ES-I3 (cell line): ENCODE measurements around the gene IFI27L2.

Experiments
- H3K36me3 ChIP-seq: 2 replicates; pipeline ENCODE4 v1.6.1; 2013; ENCODE audit warnings: mild to moderate bottlenecking, low read length, control low read depth, moderate library complexity; ENCODE audit not compliant: insufficient read depth
- H3K4me1 ChIP-seq: 2 replicates; pipeline ENCODE4 v1.6.1; 2013; ENCODE audit warnings: mild to moderate bottlenecking, control low read depth, low read length; ENCODE audit not compliant: insufficient read depth
- H3K9ac ChIP-seq: 2 replicates; pipeline ENCODE4 v1.6.1; 2013; ENCODE audit warnings: low read depth, mild to moderate bottlenecking, low read length, moderate library complexity
- H3K9me3 ChIP-seq: 2 replicates; pipeline ENCODE4 v1.6.1; 2013; ENCODE audit warnings: mild to moderate bottlenecking, low read length, moderate library complexity; ENCODE audit not compliant: control insufficient read depth, insufficient read depth

IFI27L2 gene

DNA sequence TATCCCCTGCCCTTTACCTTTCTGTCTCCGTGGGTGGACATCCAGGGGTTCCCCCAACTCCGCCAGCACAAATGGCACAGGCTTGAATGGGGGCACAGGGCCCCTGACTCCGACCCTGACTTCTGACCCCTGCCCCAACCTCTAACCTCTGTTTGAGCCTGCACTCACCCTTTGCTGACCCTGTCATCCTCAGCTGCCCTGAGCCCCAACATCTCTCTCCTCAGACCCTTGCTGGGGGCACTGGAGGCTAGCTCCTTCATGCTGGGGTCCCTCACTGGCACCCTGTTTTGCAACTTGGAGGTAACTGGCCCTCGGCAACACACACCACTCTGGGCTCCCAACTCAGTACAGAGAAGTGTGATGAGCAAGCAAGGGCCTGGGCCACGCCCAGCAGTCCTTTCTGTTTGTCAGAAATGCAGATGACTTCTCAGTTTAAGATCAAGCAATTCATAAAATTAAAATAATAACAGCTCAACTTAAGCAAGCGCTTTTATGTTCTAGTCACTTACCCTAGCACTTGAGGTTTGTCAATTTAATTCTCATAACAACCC, 16.8 kb downstream of the IFI27L2 start:
- no peaks in the 10 kb centered on the region for H3K9me3 ChIP-seq
- peaks cover 13% of the 10 kb centered on the region; the same call in 1 of the 2 replicates for H3K4me1 ChIP-seq
- H3K9ac ChIP-seq, result no peak overlapping the region
- no peaks in the 10 kb centered on the region for H3K36me3 ChIP-seq

DNA sequence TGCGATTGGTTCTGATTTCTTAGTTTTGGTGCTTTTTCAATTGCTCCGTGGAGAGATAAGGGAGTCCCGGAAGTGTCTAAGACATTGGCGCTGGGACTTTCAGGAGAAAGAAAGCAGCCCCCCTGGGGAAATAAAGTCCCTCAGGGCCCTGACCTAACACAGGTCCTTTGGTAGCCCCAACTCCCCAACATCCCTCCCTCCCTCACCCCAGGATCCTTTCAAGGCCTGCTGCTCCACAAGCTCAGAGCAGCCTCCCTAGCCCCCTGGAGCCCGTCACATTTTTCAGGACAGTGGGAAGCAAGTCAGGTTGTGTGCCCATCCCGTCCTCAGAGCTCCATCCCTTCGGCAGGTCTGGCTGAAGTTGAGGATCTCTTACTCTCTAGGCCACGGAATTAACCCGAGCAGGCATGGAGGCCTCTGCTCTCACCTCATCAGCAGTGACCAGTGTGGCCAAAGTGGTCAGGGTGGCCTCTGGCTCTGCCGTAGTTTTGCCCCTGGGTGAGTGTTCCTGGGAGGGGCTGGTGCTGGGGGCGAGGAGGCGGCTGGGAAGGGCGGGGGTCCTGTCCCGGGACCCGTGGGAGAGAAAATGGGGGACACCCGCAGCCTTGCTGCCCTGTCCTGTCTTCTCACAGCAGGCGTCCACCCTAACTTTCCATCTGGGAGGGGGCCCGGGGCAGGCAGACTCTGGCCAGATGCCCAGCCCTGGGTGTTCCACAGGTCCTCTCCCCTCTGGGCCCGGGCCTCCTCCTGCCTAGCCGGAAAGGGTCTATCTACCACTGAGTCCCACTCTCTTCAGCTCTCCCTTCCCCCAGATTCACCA, 17.9 kb downstream of the IFI27L2 start:
- Histone ChIP-seq H3K36me3 (no peaks in the 10 kb centered on the region), H3K9ac (no peak overlapping the region), H3K9me3 (no peaks in the 10 kb centered on the region), H3K4me1 (peaks cover 13% of the 10 kb centered on the region; the same call in 1 of the 2 replicates)

DNA sequence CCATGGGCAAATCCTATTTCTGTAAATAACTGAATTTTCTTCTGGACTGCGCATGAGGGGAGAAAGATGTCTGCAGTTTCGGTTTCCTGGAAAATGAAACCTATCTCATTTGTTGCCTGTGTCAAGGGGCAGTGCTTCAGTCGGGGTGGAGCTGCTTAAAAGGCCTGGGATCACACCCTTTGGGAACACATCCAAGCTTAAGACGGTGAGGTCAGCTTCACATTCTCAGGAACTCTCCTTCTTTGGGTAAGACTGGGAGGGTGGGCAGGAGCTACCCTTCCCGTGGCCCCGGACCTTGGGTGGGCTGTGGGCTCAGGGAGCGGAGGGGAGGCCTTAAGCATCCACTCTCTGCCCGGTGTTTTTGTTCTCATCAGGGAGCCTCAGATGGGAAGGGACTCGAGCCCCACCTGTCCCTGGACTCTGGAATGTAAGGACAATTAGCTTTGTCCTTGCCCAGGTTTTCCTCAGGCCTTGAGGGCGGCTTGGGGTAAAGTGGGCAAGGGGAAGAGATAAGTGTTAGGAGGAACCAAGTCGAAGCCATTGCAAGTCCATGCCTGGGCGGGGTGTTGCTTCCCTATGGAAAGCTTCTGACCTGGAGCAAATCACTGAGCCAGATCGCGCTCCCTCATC, 18.7 kb downstream of the IFI27L2 start, which contains the start of gene IFI27:
TSS of gene IFI27 (plus strand) at position 185 of the 630 bp plus-strand sequence.
- Histone ChIP-seq H3K4me1 (peaks cover 13% of the 10 kb centered on the region; the same call in 1 of the 2 replicates), H3K36me3 (no peaks in the 10 kb centered on the region), H3K9ac (no peak within 1 kb of the TSS), H3K9me3 (no peaks in the 10 kb centered on the region)

- H3K4me1 ChIP-seq, result peaks cover 13% of the 10 kb centered on the region; the same call in 1 of the 2 replicates
- no peaks in the 10 kb centered on the region for H3K9me3 ChIP-seq
- no peak overlapping the region for H3K9ac ChIP-seq
These were observed 19.5 kb downstream of the IFI27L2 start for GRCh38 chr14:94109915-94110250.

DNA sequence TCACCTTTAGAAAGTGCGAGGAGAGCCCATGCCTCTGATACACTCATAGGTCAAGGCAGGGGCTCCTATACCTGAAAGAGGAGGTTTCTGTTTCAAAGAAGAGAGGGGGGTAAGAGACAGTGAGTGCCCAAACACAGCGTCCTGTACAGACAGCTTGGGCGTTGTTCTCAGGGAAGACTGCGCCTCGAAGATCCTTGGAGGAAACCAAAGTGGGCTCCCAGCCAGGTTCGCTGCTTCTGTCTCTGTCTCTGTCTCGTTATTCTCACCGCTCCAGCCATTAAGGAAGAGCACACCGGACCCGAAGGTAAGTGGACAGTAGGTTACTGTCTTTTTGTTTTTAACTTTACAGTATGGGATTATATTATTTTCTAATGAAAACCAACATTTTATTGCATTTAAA, 24.7 kb downstream of the IFI27L2 start:
- Histone ChIP-seq H3K36me3 (0 out of 2 replicates have a peak, but pooled peaks cover 3% of the 10 kb centered on the region), H3K4me1 (peaks cover 5% of the 10 kb centered on the region; the same call in 1 of the 2 replicates), H3K9ac (no peak overlapping the region), H3K9me3 (no peaks in the 10 kb centered on the region)

More at GRCh38 chr14:94109915-94110250, 19.5 kb downstream of the IFI27L2 start:
- no peaks in the 10 kb centered on the region for H3K36me3 ChIP-seq

DNA sequence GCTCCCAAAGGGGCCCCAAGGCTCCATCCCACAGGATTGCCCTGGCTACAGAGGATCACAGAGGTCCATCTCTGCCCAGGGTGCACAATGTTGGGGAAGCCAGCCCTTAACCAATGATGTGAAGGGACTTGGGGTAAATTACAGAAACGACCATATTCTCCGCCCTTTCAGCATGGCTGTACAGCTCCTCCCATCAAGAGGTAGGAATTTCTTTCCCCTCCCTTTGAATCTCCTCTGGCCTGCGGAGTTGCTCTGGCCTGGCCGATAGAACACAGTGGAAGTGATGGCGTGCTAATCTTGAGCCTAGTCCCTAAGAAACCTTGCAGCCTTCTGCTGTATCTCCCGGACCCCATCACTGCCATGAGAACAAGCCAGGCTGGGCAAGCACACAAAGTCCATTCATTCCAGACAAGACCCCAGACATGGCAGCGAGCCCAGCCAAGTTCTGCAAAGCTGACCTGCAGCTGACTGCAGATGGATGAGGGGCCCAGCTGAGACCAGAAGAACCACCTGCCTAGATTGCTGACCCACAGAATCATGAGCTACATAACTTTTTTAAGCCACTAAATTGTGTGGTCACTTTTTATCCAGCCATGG, 25.8 kb downstream of the IFI27L2 start:
- no peaks in the 10 kb centered on the region for H3K9me3 ChIP-seq
- 0 out of 2 replicates have a peak, but pooled peaks cover 3% of the 10 kb centered on the region for H3K36me3 ChIP-seq
- no peaks in the 10 kb centered on the region for H3K4me1 ChIP-seq
- H3K9ac ChIP-seq, result no peak overlapping the region

DNA sequence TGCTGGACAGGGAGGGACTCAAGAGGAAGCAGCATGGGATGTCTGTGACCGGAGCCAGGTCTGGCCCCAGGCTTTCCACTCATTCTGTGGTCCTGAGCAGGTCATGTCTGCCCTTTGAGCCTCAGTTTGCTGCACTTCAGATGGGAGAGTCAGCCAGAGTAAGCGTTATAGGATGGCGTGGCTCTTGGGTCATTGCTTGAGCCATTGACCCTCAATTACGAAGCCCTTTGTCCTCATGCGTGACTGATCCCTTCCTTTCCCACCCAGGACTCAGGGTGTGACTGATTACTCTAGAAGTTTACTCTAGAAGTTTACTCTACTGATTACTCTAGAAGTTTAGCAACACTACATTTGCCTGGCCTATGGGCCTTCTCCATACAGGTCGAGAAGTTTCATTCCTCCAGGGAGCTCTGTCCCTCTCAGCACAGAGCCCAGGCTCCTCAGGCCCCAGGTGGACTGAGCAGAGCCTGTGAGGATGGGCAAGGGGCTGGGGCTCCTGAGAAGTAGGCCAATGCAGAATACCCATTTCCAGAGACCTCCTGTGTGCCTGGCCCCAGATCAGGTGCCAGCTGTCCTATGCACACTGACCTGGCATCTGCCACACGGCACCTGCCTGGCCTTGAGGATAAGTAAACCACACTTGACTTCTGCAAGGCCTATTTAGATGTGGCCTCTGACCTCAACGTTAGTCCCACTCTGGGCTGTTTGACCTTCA, 26.5 kb downstream of the IFI27L2 start:
- no peak overlapping the region for H3K9ac ChIP-seq
- no peaks in the 10 kb centered on the region for H3K9me3 ChIP-seq
- H3K4me1 ChIP-seq, result no peaks in the 10 kb centered on the region
- 0 out of 2 replicates have a peak, but pooled peaks cover 3% of the 10 kb centered on the region for H3K36me3 ChIP-seq

GRCh38 chr14:94101748-94102147, 27.7 kb downstream of the IFI27L2 start:
- no peaks in the 10 kb centered on the region for H3K9me3 ChIP-seq
- no peak overlapping the region for H3K9ac ChIP-seq
- no peaks in the 10 kb centered on the region for H3K4me1 ChIP-seq
- H3K36me3 ChIP-seq, result 0 out of 2 replicates have a peak, but pooled peaks cover 3% of the 10 kb centered on the region

- Histone ChIP-seq H3K9ac (no peak overlapping the region), H3K4me1 (no peaks in the 10 kb centered on the region), H3K36me3 (0 out of 2 replicates have a peak, but pooled peaks cover 3% of the 10 kb centered on the region), H3K9me3 (no peaks in the 10 kb centered on the region)
These were observed 28.6 kb downstream of the IFI27L2 start for GRCh38 chr14:94100847-94101246.

DNA sequence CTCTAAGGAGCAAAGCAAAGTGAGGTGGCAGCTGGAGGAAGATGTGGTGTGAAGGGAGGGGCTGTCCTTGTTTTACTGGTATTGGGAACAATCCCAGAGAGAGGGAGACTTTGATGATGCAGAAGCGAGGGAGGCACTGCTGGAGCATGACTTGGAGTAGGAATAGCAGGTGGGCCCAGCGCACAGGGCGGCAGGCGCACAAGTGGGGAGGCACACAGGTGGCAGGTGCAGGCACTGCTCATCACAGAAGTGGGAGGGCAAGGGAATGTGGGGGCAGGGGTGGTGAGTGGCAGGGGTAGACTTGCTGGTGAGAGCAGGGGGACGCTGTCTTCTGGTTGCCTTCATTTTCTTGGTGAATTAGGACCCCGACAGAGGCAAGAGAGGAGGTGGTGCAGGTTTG, 30.4 kb downstream of the IFI27L2 start:
- Histone ChIP-seq H3K4me1 (no peaks in the 10 kb centered on the region), H3K9me3 (no peaks in the 10 kb centered on the region), H3K36me3 (0 out of 2 replicates have a peak, but pooled peaks cover 3% of the 10 kb centered on the region), H3K9ac (no peak overlapping the region)

GRCh38 chr14:94098326-94098992, 30.9 kb downstream of the IFI27L2 start:
- Histone ChIP-seq H3K9me3 (no peaks in the 10 kb centered on the region), H3K4me1 (no peaks in the 10 kb centered on the region), H3K9ac (no peak overlapping the region), H3K36me3 (no peaks in the 10 kb centered on the region)

DNA sequence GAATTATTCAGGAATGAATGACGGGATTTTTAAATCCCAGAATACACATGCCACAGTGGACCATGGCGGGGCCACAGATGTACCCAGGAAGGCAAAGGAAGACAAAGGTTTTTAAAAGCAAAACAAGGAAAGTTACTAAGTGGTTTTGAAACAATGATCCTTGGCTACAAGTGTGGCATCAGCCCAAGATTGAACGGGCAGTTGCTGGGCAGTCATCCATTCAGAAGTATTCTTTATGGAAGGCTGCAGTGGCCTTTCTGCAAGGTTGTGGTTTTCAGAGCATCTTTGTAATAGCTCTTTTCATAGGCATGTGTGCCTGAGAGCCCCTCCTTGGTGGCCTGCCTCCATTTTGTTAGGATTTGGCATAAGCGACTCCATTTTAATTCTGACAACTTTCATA, 32.3 kb downstream of the IFI27L2 start:
- Histone ChIP-seq H3K36me3 (no peaks in the 10 kb centered on the region), H3K9me3 (no peaks in the 10 kb centered on the region), H3K9ac (no peak overlapping the region), H3K4me1 (no peaks in the 10 kb centered on the region)

- Histone ChIP-seq H3K9me3 (no peaks in the 10 kb centered on the region), H3K36me3 (no peaks in the 10 kb centered on the region), H3K9ac (no peak overlapping the region), H3K4me1 (no peaks in the 10 kb centered on the region)
These were observed 36.0 kb downstream of the IFI27L2 start for GRCh38 chr14:94093418-94093817.
